Middle frontal gyrus (tissue), 1 donor: ENCODE measurements around the gene CDK1.
A peak's percentile ranks its signal among the peaks of the same experiment; 100 is the strongest.

Experiments used
- DNase-seq: peaks from one replicate; pipeline ENCODE4 v3.0.0-alpha.2; 2015; ENCODE audit warnings: low spot score; ENCODE audit errors: extremely low spot score

The CDK1 gene

GRCh38 chr10:60778214-60778970 is at the start of gene CDK1:
Gene CDK1, plus strand, starts transcription at chr10:60778478. Its CDS starts 1,688 bp downstream, at chr10:60780166.
- peak; percentile 97 for DNase-seq

- DNase-seq: no peak
Measured at GRCh38 chr10:60729106-60729505, 49.2 kb upstream of the CDK1 start.

GRCh38 chr10:60731134-60731885 is 47.0 kb upstream of the CDK1 start:
- no peak for DNase-seq

GRCh38 chr10:60732198-60732806 is 46.0 kb upstream of the CDK1 start:
- DNase-seq: no peak

GRCh38 chr10:60732807-60733516 is 45.3 kb upstream of the CDK1 start:
- DNase-seq: no peak

GRCh38 chr10:60733517-60733822 is 44.8 kb upstream of the CDK1 start:
- no peak for DNase-seq

GRCh38 chr10:60733826-60734225 is 44.5 kb upstream of the CDK1 start:
- no peak for DNase-seq

GRCh38 chr10:60734226-60734625 is 44.1 kb upstream of the CDK1 start:
- DNase-seq: no peak

GRCh38 chr10:60735244-60735643 is 43.0 kb upstream of the CDK1 start:
- no peak for DNase-seq

- no peak for DNase-seq
Measured at GRCh38 chr10:60737242-60737641, 41.0 kb upstream of the CDK1 start.

GRCh38 chr10:60739558-60739957 is 38.7 kb upstream of the CDK1 start:
- DNase-seq: no peak

- DNase-seq: no peak
Measured at GRCh38 chr10:60742512-60742911, 35.8 kb upstream of the CDK1 start.

GRCh38 chr10:60747817-60748469 is 30.3 kb upstream of the CDK1 start:
- no peak for DNase-seq

GRCh38 chr10:60753152-60753551 is 25.1 kb upstream of the CDK1 start:
- DNase-seq: no peak

- no peak for DNase-seq
Measured at GRCh38 chr10:60753817-60754216, 24.5 kb upstream of the CDK1 start.

- no peak for DNase-seq
Measured at GRCh38 chr10:60757420-60757895, 20.8 kb upstream of the CDK1 start.

GRCh38 chr10:60759181-60759580 is 19.1 kb upstream of the CDK1 start:
- no peak for DNase-seq

- DNase-seq: no peak
Measured at GRCh38 chr10:60760711-60761210, 17.5 kb upstream of the CDK1 start.

GRCh38 chr10:60762554-60762953 is 15.7 kb upstream of the CDK1 start:
- no peak for DNase-seq

- no peak for DNase-seq
Measured at GRCh38 chr10:60767424-60767823, 10.9 kb upstream of the CDK1 start.

GRCh38 chr10:60769406-60769805 is 8.9 kb upstream of the CDK1 start:
- no peak for DNase-seq
